Stomach (tissue), 19 donors: ENCODE results near the gene RNASE11. TPM values are rescaled to one million over a fixed set of nuclear protein-coding genes. Genes with fewer than 3 reads are reported as not detected.

Experiments
- DNase-seq, 2 donors: peaks; one replicate each; pipeline versions ENCODE4 v3.0.0 to v3.0.0-alpha.2; 2013 to 2019
- H3K27ac ChIP-seq, 5 donors: fragments of 200-600 bp in 4 of 5; sonication (generic) in 4 of 5; one replicate each; pipeline ENCODE4 v1.5.1; 2013 to 2019; ENCODE audit warnings: mild to moderate bottlenecking in 1 of 5, moderate library complexity in 1 of 5
- H3K27me3 ChIP-seq, 3 donors: fragments of 200-600 bp; sonication (generic); one replicate each; pipeline ENCODE4 v1.5.1; 2017 to 2019; ENCODE audit warnings: mixed run types in 1 of 3
- H3K36me3 ChIP-seq, 4 donors: fragments of 200-600 bp; sonication (generic); 1 replicate in 3 of 4; 2 replicates in 1 of 4; pipeline ENCODE4 v1.5.1; 2016 to 2019
- H3K4me1 ChIP-seq, 4 donors: fragments of 200-600 bp; sonication (generic); one replicate each; pipeline ENCODE4 v1.5.1; 2016 to 2019
- H3K4me3 ChIP-seq, 4 donors: fragments of 200-600 bp; sonication (generic) in 3 of 4; one replicate each; pipeline ENCODE4 v1.5.1; 2016 to 2019; ENCODE audit warnings: mild to moderate bottlenecking in 1 of 4
- H3K9me3 ChIP-seq, 4 donors: fragments of 200-600 bp; sonication (generic); one replicate each; pipeline ENCODE4 v1.5.1; 2016 to 2019
- CTCF ChIP-seq, 7 experiments: fragments of 450-650 bp in 4 of 7; fragments of 200-600 bp in 3 of 7; sonication (generic) in 3 of 7; IDR thresholded peaks; one replicate each; pipeline ENCODE4 v1.5.1; 2016 to 2019; ENCODE audit warnings: antibody characterized with exemption in 7 of 7, control low read depth in 2 of 7, mild to moderate bottlenecking in 1 of 7
- EP300 ChIP-seq: sonication (generic); formaldehyde crosslinking; IDR thresholded peaks from one replicate; pipeline ENCODE4 v1.6.1; 2017; ENCODE audit warnings: antibody characterized with exemption
- POLR2A ChIP-seq, 4 donors: fragments of 450-650 bp; IDR thresholded peaks; one replicate each; pipeline ENCODE4 v1.6.1; 2016; ENCODE audit warnings: antibody characterized with exemption in 4 of 4, control low read depth in 2 of 4, mild to moderate bottlenecking in 1 of 4, moderate library complexity in 1 of 4
- POLR2AphosphoS5 ChIP-seq, 3 donors: sonication (generic); formaldehyde crosslinking; IDR thresholded peaks; one replicate each; pipeline ENCODE4 v1.6.1; 2016; ENCODE audit warnings: antibody characterized with exemption in 3 of 3
- WGBS, 5 donors: extraction: QIAGEN DNeasy Blood & Tissue Kit in 3 of 5; methylation state at CpG; one replicate each; pipeline versions ENCODE4 v1.1.5 to v1.1.7; 2013 to 2018; 5-methylcytosine and 5-hydroxymethylcytosine counted together
- intact Hi-C: fragments of 100-400 bp; cut with DNase I; formaldehyde crosslinking; loops from one replicate; pipeline ENCODE4 v1.15.1; 2023; ENCODE audit warnings: low total_unique reads
- long read RNA-seq, 10 donors: transcript quantifications; one replicate each; lab custom pipeline, GENCODE V29; 2026
- polyA plus RNA-seq, 3 donors: library from polyadenylated mRNA; stranded (reverse); fragments of 200-250 nt; gene quantifications; one replicate each; pipeline ENCODE4 v1.2.3, GENCODE V29; 2013
- total RNA-seq, 5 donors: library from RNA; depleted of rRNA; stranded (reverse); fragments of >200 nt; gene quantifications; one replicate each; pipeline versions ENCODE4 v1.1.0 to v1.2.3, GENCODE V29; 2014 to 2016
- donor health status: healthy with polysubstance abuse.
- donor health status: Bipolar disorder and iron deficiency.
- donor health status: healthy.

The RNASE11 gene
- total RNA-seq (not detected), polyA plus RNA-seq (not detected)
- long read RNA-seq, donor 1, result 0 reads
- long read RNA-seq, donor 2, result 0 reads
- long read RNA-seq, donor 3, result 0 reads
- long read RNA-seq, donor 4, result 0 reads
- long read RNA-seq, donor 5, result 0 reads
- long read RNA-seq, donor 6, result 0 reads
- long read RNA-seq, donor 7, result 0 reads
- long read RNA-seq, donor 8, result 0 reads
- long read RNA-seq, donor 9, result 0 reads
- long read RNA-seq, donor 10, result 0 reads

GRCh38 chr14:20587489-20588154, at the start of gene RNASE11:
Gene RNASE11, minus strand, starts transcription at chr14:20588001.
- H3K27ac ChIP-seq, result no peak within 1 kb of the TSS
- DNase-seq, result no peak
- H3K27me3 ChIP-seq, result no peaks in the 10 kb centered on the region
- no peak within 1 kb of the TSS for H3K4me3 ChIP-seq
- H3K4me1 ChIP-seq, result no peaks in the 10 kb centered on the region
- TF ChIP-seq POLR2AphosphoS5 (IDR thresholded peaks at IDR 0.05) (no peak), CTCF (IDR thresholded peaks at IDR 0.05) (no peak), EP300 (no peak), POLR2A (IDR thresholded peaks at IDR 0.05) (no peak)
- intact Hi-C loops, result no loop called here
- H3K9me3 ChIP-seq, result no peaks in the 10 kb centered on the region
- 75 to 86% (median 84%) methylated on average over 6 of the region's 6 CpGs for WGBS, 5 donors
- no peaks in the 10 kb centered on the region for H3K36me3 ChIP-seq

- 5 to 8% (median 7%) methylated on average over 35 to 45 of the region's 45 CpGs for WGBS, 5 donors
- H3K4me1 ChIP-seq, result peaks cover 15 to 38% (median 30%) of the 10 kb centered on the region in 4 donors
- H3K9me3 ChIP-seq, result no peaks in the 10 kb centered on the region
- no peaks in the 10 kb centered on the region for H3K36me3 ChIP-seq
- peaks cover 0 to 63% (median 5%) of the 10 kb centered on the region in 3 donors for H3K27me3 ChIP-seq
- H3K4me3 ChIP-seq, result peak overlapping the region; percentile 24 to 49 (median 32)
- peak overlapping the region in 1 of 5 donors; percentile 2 for H3K27ac ChIP-seq
- intact Hi-C loops, result no loop called here
- peak; percentile 43 to 67 for DNase-seq
- TF ChIP-seq CTCF (IDR thresholded peaks at IDR 0.05) (no peak), EP300 (no peak), POLR2AphosphoS5 (IDR thresholded peaks at IDR 0.05) (no peak), POLR2A (IDR thresholded peaks at IDR 0.05) (no peak)
These were observed 45.3 kb upstream of the RNASE11 start for GRCh38 chr14:20632831-20633691.

- intact Hi-C loops, result no loop called here
- no peak for DNase-seq
- peak overlapping the region; percentile 24 to 49 (median 32) for H3K4me3 ChIP-seq
- no peaks in the 10 kb centered on the region for H3K36me3 ChIP-seq
- H3K4me1 ChIP-seq, result peaks cover 15 to 38% (median 30%) of the 10 kb centered on the region in 4 donors
- TF ChIP-seq EP300 (no peak), CTCF (IDR thresholded peaks at IDR 0.05) (no peak), POLR2A (IDR thresholded peaks at IDR 0.05) (no peak), POLR2AphosphoS5 (IDR thresholded peaks at IDR 0.05) (no peak)
- H3K27ac ChIP-seq, result no peak overlapping the region
- peaks cover 0 to 62% (median 5%) of the 10 kb centered on the region in 3 donors for H3K27me3 ChIP-seq
- no peaks in the 10 kb centered on the region for H3K9me3 ChIP-seq
- WGBS, 5 donors, result 1 to 2% (median 2%) methylated on average over 19 of the region's 19 CpGs
These were observed 44.6 kb upstream of the RNASE11 start for GRCh38 chr14:20632448-20632830.

GRCh38 chr14:20631880-20632389, 44.1 kb upstream of the RNASE11 start:
- no peaks in the 10 kb centered on the region for H3K36me3 ChIP-seq
- intact Hi-C loops, result no loop called here
- WGBS, 5 donors, result 1 to 3% (median 3%) methylated on average over 18 of the region's 18 CpGs
- peaks cover 15 to 40% (median 30%) of the 10 kb centered on the region in 4 donors for H3K4me1 ChIP-seq
- peak; percentile 69 to 76 for DNase-seq
- TF ChIP-seq CTCF (IDR thresholded peaks at IDR 0.05) (no peak), POLR2A (IDR thresholded peaks at IDR 0.05) (no peak), POLR2AphosphoS5 (IDR thresholded peaks at IDR 0.05) (no peak), EP300 (no peak)
- H3K27ac ChIP-seq, result no peak overlapping the region
- peak overlapping the region; percentile 24 to 49 (median 32) for H3K4me3 ChIP-seq
- H3K9me3 ChIP-seq, result no peaks in the 10 kb centered on the region
- H3K27me3 ChIP-seq, result peaks cover 0 to 64% (median 5%) of the 10 kb centered on the region in 3 donors
